ENCODE measurements around the gene HAO1.

Gene HAO1

DNA sequence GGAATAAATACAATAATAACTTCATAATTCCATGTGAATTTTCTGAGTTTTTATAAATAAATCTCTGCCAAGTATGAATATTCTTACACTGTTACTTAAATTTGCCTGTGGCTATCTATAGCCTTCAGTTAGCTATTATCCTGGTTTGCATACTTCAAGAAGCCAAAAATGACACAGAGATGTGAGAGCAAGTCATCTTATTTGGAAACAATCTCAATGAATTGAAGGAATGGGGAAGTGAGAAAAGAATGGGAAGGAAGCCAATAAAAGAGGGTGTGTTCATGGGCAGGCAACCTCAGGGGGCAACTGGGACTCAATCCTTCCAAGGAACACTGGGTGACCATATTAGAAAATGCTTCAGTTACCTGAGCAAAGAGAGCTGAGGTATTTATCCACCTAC is 9.9 kb downstream of the HAO1 start:
- in situ Hi-C loops (cut with HindIII; ENCODE audit: low sequenced_read_pairs): no loop called here

DNA sequence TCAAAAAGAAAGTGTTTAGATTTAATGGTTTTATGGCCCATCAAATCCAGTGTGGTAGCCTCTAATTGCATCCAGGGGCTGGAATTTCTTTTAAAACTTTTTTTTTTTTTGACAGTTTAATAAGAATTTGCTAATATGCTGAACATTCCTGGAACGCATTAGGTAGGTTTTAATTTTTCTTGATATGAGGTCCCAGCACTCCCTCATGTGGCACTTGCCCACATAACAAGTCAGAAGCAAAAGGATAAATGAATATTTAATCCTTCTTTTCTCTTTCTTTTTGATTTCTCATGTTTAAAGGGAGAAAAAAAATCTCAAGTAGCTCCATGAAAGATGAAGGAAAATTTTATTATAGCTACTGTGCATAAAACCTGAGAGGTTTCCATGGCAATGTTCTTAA is 13.5 kb downstream of the HAO1 start:
- in situ Hi-C loops (cut with HindIII; ENCODE audit: low sequenced_read_pairs): loop anchor here (5.0 kb wide), 1 partner anchor 84 kb away; no protein-coding TSS in a partner anchor

DNA sequence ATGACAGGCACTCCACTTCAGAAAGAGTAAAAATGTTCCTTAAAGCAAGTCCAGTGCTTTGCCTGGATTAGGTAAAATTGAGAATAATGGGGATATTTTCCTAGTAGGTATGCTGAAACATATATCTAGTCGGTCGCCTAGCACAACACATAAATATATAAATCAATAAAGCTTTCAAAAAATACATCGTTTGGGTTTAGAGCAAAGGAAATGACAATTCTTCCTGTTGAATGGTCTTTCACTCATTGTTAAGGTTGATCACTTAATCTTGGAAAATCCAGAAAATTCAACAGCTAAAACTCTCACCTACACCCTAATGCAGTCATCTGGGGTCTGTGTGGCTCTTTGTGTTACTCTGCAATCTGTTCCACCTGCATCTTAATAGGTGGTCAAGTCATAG is 13.9 kb downstream of the HAO1 start:
- in situ Hi-C loops (cut with HindIII; ENCODE audit: low sequenced_read_pairs): loop anchor here (5.0 kb wide), 1 partner anchor 84 kb away; no protein-coding TSS in a partner anchor

DNA sequence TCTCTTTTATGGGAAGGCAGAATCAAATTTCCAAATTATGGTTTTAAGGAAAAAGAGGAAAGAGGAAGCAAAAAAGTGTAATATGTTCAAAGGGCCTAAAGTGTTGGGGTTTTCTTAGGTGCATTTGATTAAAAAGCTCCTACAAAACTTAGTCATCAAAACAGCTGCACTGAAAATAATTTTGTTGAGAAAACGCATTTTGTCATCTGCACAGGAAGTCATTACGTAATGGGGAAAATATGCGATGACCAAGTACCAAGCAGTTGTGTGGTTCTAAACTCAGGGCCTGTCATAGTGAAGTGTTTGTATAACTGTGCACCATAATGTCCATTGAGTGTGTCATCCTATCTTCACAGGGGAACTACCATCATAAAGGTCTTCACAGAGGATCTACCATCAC is 15.6 kb downstream of the HAO1 start:
- in situ Hi-C loops (cut with HindIII; ENCODE audit: low sequenced_read_pairs): loop anchor here (5.0 kb wide), 1 partner anchor 82 kb away; no protein-coding TSS in a partner anchor

DNA sequence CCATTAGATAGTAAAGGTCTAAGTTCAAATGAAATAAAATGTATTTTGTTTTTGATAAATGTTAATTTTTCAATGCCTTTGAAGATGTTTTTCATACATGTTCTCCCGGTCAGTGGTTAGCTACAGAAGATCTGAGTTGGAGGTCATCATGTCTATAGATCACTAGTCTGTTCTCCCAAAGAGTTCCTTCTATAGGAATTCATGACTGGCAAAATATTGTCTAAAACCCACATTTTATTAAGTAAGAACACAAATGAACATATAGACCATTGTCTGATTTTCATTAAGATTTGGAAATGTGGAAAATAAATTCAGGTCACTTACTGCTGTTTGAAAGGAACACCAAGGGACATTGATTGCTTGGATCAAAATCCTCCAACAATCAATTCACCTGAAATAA is 23.6 kb downstream of the HAO1 start:
- in situ Hi-C loops (cut with HindIII; ENCODE audit: low sequenced_read_pairs): no loop called here

DNA sequence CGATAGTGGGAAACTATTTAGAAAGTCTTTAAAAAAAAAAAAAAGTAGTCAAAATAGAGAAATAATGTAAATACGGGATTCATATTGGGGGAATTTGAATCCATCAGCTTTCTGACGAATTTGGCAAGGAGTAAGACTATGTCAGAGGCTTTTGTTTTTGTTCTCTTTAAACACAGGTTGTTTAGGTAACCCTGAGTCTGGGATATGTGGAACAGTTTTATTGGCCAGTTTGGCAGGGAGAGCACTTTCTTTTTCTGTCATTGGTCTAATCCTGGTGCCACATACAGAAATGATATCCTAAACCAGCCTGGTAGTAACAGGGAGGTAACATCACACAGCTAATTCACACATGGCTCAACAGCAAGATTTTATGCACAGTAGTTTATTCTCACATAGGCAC is 27.7 kb downstream of the HAO1 start:
- in situ Hi-C loops (cut with HindIII; ENCODE audit: low sequenced_read_pairs): no loop called here

DNA sequence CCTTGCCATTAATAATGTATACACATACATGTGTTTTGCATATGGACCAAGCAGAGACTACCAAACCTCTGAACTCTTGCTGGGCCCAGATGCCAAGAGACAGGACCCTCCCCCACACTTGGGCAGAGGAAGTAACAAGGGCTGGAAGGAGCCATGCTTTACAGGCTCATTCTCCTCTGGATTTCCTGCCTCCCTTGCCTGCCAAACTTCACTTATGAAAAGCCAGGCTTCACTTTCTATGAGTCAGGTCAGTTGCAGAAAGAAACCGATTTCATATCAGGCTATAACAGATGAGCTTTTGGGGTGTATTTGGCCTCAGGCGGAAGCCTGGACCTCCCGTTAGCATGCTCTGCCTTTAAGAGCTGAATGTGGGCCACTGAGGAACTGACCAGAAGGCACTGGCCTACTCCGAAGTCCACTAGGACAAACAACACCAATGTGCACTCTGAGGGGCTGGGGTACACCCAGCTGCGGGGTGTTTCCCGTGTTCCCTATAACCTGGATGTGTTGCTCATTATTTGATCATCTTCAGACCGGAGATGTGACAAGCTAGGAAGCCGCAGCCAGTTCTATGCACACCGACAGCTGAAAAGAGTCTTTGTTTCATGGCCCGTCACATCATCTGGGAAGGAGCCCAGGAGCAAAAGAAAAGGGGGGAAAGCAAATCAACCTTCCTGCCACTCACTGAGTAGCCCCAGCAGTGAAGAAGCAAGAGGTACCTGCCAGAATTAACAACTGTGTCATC is 28.5 kb downstream of the HAO1 start:
- in situ Hi-C loops (cut with HindIII; ENCODE audit: low sequenced_read_pairs): no loop called here

DNA sequence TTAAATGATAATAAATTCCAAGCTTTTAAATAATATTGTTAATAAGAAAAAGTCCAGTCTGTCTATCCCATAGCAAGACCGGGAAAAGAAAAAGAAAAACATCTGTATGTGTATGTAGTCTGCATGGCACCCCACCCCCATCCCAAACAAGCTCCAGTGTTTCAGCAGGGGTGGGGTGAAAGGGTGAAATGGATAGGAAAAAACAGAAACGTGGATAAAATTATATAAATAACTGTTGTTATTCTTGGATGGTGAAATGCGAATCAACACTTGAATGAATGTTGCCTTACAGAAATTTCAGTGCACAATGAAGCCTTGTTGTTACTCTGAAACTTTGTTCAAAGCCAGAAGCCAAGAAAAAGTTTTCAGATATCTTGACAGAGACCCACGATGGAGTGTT is 31.4 kb downstream of the HAO1 start:
- in situ Hi-C loops (cut with HindIII; ENCODE audit: low sequenced_read_pairs): no loop called here

DNA sequence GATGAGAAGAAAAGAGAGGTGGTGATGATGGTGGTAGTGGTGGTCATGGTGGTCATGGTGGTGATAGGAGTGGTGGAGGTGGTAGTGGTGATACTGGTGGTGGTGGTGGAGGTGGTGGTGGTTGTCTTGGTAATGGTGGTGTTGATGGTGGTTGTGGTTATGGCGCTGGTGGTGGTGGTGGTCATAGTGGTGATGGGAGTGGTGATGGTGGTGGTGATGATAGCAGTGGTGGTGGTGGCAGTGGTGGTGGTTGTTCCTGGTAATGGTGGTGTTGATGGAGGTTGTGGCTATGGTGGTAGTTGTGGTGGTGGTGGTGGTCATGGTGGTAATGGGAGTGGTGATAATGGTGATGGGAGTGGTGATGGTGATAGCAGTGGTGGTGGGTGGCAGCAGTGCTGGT is 36.8 kb downstream of the HAO1 start:
- in situ Hi-C loops (cut with HindIII; ENCODE audit: low sequenced_read_pairs): no loop called here

DNA sequence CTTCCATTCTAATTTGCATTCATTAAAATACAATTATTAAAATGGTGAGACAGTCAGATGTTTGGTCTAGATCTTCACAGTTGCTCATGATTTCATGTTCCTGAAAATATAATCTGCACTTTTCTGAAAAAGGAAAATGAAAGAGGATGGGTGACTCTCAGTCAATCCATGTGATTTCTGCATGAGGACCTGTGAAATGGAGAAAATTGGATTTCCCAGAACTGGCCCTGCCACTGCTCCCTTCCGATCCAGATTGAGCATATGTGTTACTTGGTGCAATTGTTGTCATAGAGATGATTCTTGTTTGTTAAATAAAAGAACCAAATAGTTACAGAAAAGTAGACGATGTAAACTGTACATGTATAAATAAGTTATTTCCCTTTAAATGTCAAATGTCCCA is 37.4 kb downstream of the HAO1 start:
- in situ Hi-C loops (cut with HindIII; ENCODE audit: low sequenced_read_pairs): no loop called here

DNA sequence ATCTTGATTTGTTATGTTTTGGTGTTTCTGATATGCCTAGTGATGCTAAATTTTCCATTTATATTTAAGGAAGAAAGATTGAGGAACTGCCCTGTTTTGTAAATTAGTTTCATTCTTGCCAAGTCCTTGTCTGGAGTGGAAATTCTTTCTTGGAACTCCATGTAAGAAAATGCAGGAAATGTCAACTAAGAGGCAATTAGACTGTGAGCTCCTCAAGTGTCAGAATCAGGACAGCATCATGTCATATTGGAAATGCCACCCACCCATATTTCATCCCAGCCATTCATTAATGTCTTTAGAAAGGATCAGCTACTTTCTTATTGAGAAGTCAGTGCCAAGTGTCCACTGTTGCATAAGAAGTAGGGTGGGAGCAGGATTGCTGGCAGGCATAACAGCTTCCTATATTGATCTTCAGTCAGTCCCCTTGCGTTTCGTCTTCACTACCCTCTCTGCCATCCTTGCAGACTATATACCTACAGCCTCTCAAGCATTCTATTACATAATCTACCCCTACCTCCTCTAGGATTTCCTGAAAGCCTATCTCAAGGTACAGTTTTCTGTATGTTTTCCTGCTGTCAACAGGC is 42.4 kb downstream of the HAO1 start:
- in situ Hi-C loops (cut with HindIII; ENCODE audit: low sequenced_read_pairs): no loop called here

DNA sequence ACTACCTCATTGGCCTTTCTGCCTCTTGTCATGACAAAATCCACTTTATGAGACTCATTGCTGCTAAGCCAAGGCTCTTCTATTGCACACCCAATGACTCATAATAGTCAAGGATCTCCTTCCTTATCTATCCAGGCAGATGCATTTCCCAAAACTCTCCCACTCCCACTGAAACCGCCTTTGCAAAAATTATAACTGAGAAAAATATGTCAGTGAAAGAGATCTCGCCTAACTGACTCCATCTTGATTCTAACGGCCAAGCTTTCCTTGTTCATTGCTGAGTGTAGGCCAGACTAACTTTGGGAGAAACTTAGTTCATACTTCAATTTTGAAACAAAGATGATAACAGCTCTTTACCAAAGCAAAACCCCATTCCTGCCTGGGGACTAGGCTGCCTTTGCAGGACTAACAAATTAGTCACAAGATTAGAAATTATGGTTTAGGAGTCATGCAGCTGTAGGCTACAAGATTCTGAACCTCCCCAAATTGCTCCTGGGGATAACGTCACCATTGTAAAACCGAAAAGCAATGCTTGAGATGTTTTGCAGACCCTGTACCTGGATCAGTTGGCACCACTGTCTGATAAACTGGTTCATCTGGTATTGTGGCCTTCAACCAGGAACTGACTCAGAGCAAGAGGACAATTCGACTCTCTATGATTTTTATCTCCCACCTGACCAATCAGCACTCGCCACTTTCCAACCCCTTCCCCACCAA is 47.1 kb downstream of the HAO1 start:
- in situ Hi-C loops (cut with HindIII; ENCODE audit: low sequenced_read_pairs): no loop called here

DNA sequence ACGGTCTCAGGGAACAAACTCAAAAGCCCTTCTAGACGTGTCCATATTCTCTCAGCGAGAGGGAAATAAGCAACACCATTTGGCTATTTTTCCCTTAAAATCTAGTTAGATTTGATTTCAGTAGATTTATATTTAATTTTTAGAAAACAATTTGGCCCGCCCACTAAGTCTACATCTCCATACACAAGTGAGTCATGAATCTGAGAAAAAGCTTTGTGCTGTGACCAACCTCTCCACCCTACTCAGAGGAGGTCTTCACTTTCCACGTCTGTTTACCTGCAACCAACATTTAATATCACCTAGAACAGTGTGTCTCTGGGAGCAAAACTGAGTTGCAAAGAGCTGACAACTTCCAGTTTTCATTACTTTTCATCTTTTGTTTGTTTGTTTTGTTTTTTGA is 48.6 kb downstream of the HAO1 start:
- in situ Hi-C loops (cut with HindIII; ENCODE audit: low sequenced_read_pairs): no loop called here

DNA sequence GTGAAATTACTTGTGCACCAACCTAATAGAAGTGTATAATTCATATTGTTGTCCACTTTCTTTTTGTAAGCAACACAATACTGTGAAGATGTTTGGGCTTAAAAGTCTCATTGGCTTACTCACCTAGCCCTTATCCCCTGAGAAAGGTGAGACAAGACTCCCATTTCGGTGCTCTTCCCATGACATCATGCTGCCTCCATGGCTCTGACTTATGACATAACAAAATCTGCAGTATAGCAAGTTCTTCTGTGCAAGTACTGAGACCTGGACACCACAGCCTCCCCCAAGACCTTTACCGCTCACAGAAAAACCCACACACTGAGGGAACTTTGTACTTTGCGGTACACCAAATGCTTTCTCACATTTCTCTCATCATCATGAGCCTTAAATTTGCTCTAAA is 50.5 kb downstream of the HAO1 start:
- in situ Hi-C loops (cut with HindIII; ENCODE audit: low sequenced_read_pairs): no loop called here

DNA sequence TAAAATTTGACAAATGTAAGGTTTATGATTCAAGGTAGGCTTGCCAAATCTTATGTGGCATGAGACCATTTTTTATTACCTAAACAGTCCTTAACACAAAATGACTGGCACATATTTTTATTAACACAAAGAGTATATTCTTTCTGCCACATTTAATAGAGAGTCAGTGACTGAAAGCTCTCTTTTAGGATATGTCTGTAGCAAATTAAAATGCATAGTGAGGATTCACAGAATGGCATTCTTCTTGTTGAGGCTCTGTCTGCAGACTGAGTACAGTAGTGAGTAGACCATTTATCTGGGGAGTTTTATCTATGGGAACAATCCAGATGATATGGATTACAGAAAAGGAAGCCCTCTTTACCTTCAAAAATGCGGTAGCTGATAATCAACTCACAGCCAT is 56.5 kb downstream of the HAO1 start:
- in situ Hi-C loops (cut with HindIII; ENCODE audit: low sequenced_read_pairs): no loop called here

DNA sequence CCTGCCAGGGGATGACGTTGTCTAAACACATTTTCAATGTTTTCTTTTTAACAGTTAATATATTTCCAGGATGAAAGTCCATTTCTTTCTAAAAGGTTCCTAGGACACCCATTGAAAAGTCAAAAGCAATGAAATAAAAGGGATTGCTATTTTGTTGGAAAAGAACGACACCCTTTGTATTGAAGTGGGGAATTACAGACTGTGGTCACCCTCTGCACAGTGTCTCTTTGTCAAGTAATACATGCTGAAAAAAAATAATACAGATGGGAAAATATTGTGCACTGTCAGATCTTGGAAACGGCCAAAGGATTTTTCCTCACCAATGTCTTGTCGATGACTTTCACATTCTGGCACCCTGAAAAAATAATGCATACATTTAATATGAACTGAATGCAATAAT is 56.9 kb downstream of the HAO1 start:
- in situ Hi-C loops (cut with HindIII; ENCODE audit: low sequenced_read_pairs): no loop called here

DNA sequence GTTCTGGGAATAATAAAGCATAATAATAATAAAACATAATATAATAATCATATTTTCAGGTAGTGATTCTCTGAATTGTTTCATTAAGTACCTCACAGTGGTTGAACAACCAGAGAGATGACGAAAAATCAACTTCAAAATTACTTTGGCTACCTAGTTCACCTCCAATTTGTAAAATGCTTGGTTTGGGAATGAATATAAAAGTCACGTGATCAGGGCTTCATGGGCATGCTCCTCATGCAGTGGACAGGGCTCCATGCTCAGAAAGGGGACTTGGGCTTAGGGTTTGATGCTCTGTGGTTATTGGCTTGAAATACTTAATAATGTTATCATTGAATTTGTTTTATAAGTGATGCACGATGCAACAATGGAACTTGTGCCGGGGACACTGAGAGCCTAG is 58.2 kb downstream of the HAO1 start:
- in situ Hi-C loops (cut with HindIII; ENCODE audit: low sequenced_read_pairs): no loop called here

DNA sequence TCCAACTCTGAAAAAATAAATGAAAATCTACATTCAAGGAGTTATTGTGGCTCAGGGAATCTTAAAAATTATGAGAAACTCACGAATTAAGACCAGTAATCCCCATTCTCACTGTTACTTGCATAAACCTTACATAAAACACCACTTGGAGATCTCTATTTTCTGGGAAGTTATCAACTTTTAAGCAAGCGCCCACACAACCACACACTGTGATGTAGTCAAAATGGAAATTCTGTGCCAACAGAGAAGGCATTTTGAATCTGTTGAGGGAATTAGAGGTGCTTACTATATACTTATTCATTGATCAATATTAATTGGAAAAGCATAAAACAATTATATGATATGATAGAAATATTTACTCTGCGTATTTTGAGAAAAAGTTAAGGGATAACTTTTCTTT is 58.7 kb downstream of the HAO1 start:
- in situ Hi-C loops (cut with HindIII; ENCODE audit: low sequenced_read_pairs): no loop called here

DNA sequence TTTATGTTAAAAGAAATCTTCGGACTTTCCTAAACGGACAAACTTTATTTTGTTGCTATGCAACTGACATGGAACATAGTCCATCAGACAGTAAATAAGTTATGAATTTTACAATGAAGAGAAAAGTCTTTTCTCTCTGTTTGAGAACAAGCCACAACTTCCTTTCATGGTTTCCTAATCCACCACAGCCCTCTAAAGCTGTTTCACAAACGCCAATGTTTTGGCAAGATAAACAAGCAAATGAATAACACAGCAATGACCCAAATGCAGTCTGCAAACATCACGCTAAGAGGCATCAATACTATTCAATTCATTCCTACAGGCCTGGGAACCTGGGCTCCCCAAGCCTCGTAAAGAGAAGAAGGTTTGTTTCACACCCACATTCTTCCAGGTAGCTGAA is 60.4 kb downstream of the HAO1 start:
- in situ Hi-C loops (cut with HindIII; ENCODE audit: low sequenced_read_pairs): no loop called here

DNA sequence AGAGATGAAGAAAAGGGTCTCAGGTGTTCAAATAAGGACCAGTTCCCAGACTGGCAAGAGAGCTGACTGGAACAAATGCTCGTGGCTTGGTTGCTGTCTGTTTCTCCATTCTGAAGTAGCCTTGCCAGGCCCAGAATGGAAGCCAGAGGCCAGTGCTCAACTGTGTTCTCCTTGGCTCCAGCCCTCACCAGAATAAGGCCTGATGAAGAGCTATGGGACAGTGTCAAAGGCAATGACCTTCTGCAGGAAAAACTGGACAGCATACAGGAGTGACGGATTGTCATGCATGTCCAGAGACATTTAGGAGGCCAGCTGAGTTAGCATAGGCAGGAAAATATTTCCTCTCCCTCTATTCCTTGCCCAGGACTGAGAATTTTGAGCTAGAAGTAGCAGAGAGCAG is 72.2 kb downstream of the HAO1 start:
- in situ Hi-C loops (cut with HindIII; ENCODE audit: low sequenced_read_pairs): no loop called here

DNA sequence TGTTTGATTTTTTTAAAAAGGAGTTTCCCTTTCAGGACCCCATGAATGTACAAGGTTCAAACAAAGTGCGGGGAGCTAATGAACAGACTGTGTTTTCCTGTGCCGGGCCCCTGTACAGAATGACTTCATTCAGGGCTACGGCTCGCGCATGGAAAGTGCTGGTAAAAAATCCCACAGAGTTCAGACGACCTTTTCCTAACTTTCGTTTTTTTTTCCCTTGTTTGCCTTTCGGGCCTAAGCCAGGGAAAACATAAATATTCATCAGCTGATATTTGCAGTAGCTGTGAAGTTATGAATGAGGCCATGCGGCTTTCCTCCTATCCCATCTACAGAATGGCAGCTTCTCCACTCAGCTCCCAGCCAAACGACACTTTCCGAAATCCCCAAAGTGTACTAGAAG is 74.0 kb downstream of the HAO1 start:
- in situ Hi-C loops (cut with HindIII; ENCODE audit: low sequenced_read_pairs): no loop called here

DNA sequence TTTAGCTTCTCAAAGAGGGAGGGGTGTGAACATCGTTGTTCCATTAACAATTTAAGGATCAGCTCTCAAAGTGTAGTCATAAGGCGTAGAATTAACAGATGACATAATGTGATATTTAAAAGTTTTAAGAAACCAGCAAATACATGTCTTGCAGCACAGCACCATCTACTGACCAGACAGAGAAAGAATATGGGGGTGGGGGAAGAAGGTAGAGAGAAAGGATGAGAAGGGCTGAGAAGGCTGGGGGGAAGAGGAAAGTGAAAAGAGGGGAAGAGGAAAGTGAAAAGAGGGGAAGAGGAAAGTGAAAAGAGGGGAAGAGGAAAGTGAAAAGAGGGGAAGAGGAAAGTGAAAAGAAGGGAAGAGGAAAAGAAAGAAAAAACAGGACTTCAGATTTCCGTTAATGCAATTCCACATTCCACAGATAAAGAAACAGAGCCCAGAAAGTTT is 80.9 kb downstream of the HAO1 start:
- in situ Hi-C loops (cut with HindIII; ENCODE audit: low sequenced_read_pairs): no loop called here

Data from endothelial cell of hepatic sinusoid (primary cell).